NCI-H2081 (cell line): Measurements from ENCODE around the gene DCTN1.
A peak's percentile ranks its signal among the peaks of the same experiment; 100 is the strongest.

Experiments used
- DNase-seq, 2 experiments: peaks; one replicate each; lab custom pipeline; 2025; lab: John Stamatoyannopoulos, UW

DCTN1 gene

GRCh38 chr2:74413001-74413698 is 33.0 kb upstream of the DCTN1 start:
- no peak for DNase-seq

- DNase-seq: no peak
These were observed 27.6 kb upstream of the DCTN1 start for GRCh38 chr2:74407682-74408081.

DNA sequence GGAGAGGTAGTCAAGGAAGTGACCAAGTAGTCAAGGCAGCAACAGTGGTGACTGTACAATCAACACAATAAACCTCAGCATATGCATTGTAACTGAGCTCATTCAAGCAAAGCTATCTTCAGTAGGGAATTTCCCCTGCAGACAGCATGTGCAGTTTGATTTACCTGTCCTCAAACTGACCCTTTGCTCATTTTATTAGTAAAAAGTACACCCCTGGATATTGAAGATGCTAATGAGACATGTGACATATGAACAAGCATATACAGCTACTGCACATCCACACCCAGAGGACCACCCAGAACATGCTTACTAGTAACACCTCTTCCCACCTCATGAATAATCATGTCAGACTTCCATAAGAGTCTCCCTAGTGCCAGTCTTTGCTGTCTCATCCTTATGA is 25.9 kb upstream of the DCTN1 start:
- no peak for DNase-seq

- no peak for DNase-seq
These were observed 21.8 kb upstream of the DCTN1 start for GRCh38 chr2:74401891-74402290.

- peak in 1 of 2 experiments; percentile 23 for DNase-seq
These were observed 19.7 kb upstream of the DCTN1 start for GRCh38 chr2:74399785-74400184.

DNA sequence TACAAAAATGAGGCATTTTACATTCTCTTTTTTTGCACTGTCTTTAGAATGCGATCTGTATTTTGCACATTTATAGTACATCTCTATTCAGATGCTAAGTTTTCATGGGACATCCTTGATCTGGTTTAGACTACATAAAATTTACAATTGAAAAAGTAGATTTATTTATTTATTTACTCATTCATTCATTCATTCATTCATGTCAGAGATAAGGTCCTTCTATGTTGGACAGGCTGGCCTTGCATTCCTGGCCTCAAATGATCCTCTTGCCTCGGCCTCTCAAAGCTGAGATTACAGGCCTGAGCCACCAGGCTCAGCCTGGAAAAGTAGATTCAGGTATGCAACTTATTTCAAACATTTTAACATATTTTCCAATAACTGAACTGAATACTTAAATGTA is 16.0 kb upstream of the DCTN1 start:
- no peak for DNase-seq

GRCh38 chr2:74393525-74393924 is 13.4 kb upstream of the DCTN1 start:
- no peak for DNase-seq

DNA sequence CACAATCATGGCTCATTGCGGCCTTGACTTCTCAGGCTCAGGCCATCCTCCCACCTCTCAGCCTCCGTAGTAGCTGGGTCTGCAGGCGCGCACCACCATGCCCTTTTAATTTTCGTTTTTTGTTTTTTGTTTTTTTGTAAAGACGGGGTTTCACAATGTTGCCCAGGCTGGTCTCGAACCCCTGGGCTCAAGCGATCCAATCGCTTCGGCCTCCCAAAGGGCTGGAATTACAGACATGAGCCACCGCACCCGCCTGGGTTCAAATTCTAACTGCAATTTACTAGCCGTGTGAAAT is 12.3 kb upstream of the DCTN1 start:
- no peak for DNase-seq

DNA sequence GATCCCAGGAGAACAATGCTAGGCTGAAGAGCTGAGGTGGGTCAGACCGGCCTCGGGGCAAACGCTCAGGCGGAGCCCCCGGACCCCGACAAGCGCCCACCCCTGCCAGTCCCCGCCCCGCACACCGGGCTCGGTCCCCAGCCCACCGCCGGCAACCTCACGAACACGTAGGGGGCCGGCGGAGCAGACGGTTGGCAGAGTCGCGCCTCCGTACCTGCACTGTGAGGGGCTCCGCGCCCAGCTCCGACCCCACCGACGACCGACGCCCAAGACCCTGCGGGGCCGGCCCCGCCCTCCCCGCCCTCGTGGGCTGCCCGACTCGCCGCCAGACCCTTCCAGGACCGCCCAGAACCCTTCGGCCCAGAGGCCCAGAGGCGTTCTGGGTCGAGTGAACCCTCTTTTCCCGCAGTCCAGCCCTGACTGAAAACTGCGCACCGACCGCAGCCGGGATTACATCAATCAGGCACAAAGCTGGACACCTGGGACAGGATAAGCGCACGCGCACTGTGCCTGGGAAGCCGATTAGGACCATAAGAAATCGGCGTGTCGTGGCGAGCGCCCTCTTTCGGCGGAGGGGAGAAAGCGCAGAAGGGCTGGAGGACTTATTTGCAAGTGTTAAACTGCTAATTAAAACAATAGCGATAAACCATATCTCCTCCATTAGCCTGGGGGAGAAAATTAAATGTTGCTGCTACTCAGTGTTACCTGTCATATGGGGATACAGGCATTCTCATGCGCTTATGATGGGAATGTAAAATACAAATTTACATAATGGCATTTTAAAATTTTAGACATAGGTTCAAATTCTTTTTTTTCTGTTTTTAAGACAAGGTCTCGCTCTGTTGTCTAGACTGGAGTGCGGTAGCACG is 11.7 kb upstream of the DCTN1 start:
- peak; percentile 90 to 91 for DNase-seq

- DNase-seq: peak in 1 of 2 experiments; percentile 14
These were observed 11.1 kb upstream of the DCTN1 start for GRCh38 chr2:74391209-74391579.

- no peak for DNase-seq
These were observed 10.5 kb upstream of the DCTN1 start for GRCh38 chr2:74390606-74391005.

DNA sequence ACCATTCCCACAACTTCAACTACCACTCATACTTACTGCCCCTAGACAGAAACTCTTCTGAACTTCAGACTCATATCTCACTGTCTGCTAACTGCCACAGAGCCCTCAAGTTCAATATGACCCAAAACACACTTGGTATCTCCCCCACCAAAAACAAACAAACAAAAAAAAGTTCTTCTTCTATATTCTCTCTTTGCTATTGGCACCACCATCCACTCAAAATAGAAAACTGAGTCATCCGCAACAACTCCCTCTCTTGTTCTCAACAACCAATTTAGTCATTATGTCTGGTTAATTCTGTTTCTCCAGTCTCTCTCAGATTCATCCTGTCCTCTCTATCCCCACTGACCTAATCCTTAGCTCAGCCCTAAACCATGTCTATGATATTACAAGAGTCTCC is 7.2 kb upstream of the DCTN1 start:
- DNase-seq: no peak

DNA sequence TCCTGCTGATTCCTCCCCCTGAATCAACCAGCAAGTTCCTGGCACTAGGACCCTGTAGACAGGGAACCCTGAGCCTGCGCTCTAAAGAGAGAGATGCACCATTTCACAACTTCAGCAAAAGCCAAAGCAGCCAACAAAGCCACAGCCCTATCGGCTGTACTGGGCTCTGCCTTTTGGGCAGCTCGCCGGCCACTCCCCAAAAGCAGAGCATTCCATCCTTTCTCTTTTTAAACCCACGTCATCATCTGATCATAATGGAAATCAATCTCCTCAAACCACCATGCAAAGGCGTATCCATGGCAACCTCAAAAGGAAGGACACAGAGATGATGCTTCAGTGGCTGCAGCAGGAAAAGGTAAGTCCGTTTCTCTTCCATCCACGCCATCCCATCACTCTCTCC is 5.3 kb upstream of the DCTN1 start:
- DNase-seq: no peak

DNA sequence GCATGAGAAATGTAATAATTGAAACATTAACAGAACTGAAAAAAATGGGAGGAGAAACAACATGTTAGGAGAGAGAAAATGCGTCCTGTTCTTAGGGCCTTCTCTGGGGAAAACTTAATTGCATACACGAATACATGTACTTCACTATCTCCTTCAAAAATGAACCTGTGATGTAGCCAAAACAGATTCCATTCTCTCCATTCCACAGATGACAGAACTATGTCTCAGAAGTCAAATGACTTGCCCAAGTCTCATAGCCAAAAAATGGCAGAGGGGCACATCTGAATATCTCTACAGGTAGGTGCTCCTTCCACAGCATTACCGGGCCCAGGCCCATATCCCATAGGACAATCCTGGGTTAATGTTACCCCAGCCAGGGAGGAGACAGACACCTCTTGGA is 3.9 kb upstream of the DCTN1 start:
- no peak for DNase-seq

DNA sequence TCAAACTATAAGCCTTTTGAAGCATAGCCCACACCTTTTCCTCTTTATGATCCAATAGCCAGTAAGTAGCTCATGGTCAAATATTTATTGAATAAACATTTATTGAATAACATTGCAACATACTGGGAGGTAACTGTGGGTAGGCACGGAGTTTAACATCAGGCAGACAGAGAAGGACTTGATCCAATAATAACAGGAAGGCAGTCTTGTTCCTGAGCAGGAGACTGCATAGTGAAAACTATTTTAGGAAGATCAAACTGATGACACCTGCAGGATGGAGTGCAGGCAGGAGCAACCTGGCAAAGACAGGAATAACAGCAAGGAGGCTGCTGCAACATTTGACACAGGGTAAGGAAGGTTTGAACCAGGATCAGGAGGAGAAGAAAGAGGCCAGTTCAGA is 3.1 kb upstream of the DCTN1 start:
- DNase-seq: peak in 1 of 2 experiments; percentile 10

DNA sequence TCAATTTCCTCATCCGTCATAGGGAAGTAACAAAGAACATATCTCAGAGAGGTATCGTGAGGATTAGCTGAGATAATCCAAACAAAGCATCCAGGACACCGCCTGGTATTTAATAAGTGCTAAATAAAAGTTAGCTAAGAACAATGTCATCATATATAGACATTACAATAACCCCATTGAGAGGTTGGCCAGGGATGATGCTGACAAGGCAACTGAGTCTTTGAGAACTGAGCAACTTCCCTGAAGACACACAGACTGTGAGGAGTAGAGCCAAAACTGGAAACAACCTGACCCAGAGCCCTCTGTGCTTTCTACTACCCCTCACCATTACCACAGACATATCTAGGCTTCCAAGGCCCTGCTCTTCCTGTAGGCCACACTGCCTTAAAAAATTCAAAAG is 1.6 kb upstream of the DCTN1 start:
- DNase-seq: no peak

DNA sequence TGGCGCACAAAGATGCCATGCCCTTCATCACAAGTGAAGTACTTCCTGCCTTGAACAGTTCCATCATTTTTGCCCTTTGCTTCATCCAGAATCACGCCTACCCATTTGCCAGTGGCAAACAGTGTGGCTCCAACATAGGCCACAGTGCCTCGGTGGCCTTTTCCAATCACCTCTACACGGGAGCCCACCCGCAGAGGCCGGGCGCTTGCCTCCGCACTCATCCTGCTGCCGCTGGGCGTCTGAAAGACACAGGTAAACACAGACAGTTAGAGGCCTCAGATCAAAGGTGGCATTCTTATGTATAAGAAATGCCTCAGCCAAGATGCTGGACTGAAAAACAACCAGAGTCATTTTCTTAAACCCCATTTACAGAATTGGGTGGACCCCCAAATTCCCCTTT is 2.1 kb downstream of the DCTN1 start:
- DNase-seq: no peak

GRCh38 chr2:74375838-74376237 is 4.3 kb downstream of the DCTN1 start:
- DNase-seq: no peak

DNA sequence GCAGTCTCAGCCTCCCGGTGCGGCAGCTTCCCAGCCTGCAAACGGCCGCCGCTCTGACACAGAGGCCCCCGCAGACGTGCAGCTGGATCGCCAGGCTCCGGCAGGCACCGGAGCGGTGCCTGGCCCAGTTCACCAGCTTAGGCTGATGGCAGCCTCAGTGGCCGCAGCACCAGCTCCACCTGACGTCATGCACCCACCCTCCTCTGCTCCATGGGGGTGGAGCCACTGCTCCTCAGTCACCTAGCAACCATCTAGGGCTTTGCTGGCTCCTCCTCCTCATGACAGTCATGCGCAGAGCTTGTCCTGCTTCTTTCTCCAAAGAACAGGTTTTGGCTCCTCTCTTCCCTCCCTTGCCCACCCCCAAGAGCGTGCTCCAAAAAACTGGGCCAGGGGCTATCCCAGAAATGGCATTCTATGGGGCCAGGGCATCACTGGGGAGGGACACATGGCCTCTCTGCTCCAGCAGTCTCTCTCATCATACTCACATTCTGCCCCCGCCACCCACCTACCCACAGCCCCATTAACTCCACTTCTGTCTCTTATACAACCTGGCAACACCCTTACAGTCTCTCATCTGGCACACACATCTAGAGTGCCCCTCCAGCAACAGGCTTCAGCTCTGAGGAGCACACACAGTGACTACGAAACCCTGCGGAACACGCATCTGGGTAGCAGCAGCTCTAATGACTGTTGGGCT is 5.5 kb downstream of the DCTN1 start:
- peak; percentile 76 to 83 for DNase-seq

GRCh38 chr2:74373985-74374384 is 6.1 kb downstream of the DCTN1 start:
- DNase-seq: no peak

DNA sequence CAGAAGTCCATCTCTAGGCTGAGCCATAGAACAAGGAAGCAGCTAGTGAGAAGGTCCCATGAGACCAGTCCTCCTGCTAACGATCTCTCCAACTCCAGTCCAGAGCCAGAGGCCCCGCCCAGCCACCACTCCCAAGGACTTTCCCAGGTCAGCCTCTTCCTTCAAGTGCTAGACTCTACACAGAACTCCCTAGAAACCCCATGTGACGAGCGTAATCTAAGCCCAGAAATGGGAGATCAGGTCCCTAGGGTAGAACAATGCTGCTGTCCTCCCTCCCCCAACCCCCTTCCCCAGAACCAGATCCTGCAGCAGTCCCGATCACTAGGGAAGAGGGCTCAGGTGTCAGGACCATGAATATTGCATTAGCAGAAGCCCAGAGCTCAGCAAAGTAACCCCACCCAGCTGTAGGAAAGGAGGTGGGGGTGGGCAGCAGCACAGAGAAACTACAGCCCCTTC is 6.9 kb downstream of the DCTN1 start:
- DNase-seq: no peak

- DNase-seq: no peak
These were observed 7.4 kb downstream of the DCTN1 start for GRCh38 chr2:74372674-74373073.

DNA sequence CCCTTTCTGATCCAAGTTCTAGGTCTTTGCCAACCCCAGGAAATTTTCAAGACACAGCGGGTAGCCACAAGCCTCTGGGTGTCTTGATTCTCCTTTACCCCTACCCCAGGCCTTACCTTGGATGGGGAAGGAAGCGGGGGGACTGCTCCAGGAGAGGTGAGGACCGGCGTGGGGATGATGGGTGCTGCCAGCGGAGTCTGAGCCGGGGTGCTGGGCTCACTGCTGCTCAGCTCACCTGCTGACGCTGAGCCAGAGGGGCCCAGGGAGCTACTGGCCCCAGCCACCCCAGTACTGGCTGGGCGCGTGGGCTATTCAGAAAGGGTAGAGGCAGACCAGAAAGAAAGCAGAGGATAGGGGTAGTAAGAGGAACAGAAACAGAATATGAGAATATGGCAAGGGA is 8.7 kb downstream of the DCTN1 start:
- no peak for DNase-seq
